ENCODE results near the gene EPHA7.

EPHA7 gene

GRCh38 chr6:93319304-93319703, 100.1 kb downstream of the EPHA7 start:
- DNase-seq, result no peak

GRCh38 chr6:93318121-93318520, 101.2 kb downstream of the EPHA7 start:
- DNase-seq, result no peak

- DNase-seq, result no peak
Observed at GRCh38 chr6:93317592-93317991, 101.8 kb downstream of the EPHA7 start.

- no peak for DNase-seq
Observed at GRCh38 chr6:93307505-93308409, 111.6 kb downstream of the EPHA7 start.

- DNase-seq, result no peak
Observed at GRCh38 chr6:93305088-93305487, 114.3 kb downstream of the EPHA7 start.

GRCh38 chr6:93304505-93304904, 114.9 kb downstream of the EPHA7 start:
- no peak for DNase-seq

GRCh38 chr6:93300661-93301060, 118.7 kb downstream of the EPHA7 start:
- DNase-seq, result no peak

- no peak for DNase-seq
Observed at GRCh38 chr6:93299622-93300021, 119.7 kb downstream of the EPHA7 start.

GRCh38 chr6:93295631-93296030, 123.7 kb downstream of the EPHA7 start:
- no peak for DNase-seq

- no peak for DNase-seq
Observed at GRCh38 chr6:93294879-93295278, 124.5 kb downstream of the EPHA7 start.

GRCh38 chr6:93293872-93294271, 125.5 kb downstream of the EPHA7 start:
- no peak for DNase-seq

GRCh38 chr6:93293460-93293859, 125.9 kb downstream of the EPHA7 start:
- DNase-seq, result no peak

GRCh38 chr6:93282521-93283031, 136.8 kb downstream of the EPHA7 start:
- DNase-seq, result no peak

- no peak for DNase-seq
Observed at GRCh38 chr6:93278241-93278640, 141.1 kb downstream of the EPHA7 start.

- no peak for DNase-seq
Observed at GRCh38 chr6:93272896-93273295, 146.5 kb downstream of the EPHA7 start.

- no peak for DNase-seq
Observed at GRCh38 chr6:93272211-93272610, 147.1 kb downstream of the EPHA7 start.

- DNase-seq, result no peak
Observed at GRCh38 chr6:93266116-93266817, 153.1 kb downstream of the EPHA7 start.

- no peak for DNase-seq
Observed at GRCh38 chr6:93260881-93261280, 158.5 kb downstream of the EPHA7 start.

GRCh38 chr6:93259332-93259731, 160.0 kb downstream of the EPHA7 start:
- no peak for DNase-seq

GRCh38 chr6:93252930-93253329, 166.4 kb downstream of the EPHA7 start:
- DNase-seq, result no peak

- DNase-seq, result no peak
Observed at GRCh38 chr6:93248631-93249030, 170.7 kb downstream of the EPHA7 start.

GRCh38 chr6:93243231-93243778, 176.1 kb downstream of the EPHA7 start:
- DNase-seq, result no peak

GRCh38 chr6:93242049-93242448, 177.3 kb downstream of the EPHA7 start:
- DNase-seq, result peak; percentile 21

GRCh38 chr6:93238632-93239031, 180.7 kb downstream of the EPHA7 start:
- DNase-seq, result no peak

Data from midbrain (tissue), 1 donor.